Measurements from ENCODE around the gene LNPK. TPM values are rescaled to one million over a fixed set of nuclear protein-coding genes. Genes with fewer than 3 reads are reported as not detected.
"Not testable (repeated sequence)": the region's sequence is repeated elsewhere in the genome, so short reads cannot be mapped to it uniquely, and the experiment has no call there.

LNPK gene
- polyA plus RNA-seq, 1 donor (not counting 4 experiments of a cell fraction or from before 2014, with no cell fraction given) = 32.1 TPM

GRCh38 chr2:175914846-175915245 lies 87.2 kb downstream of the LNPK start:
- no peaks in the 10 kb centered on the region for H4K20me1 ChIP-seq (ENCODE audit: control insufficient read depth, extremely low read depth, insufficient read depth, low read length)
- dilution Hi-C loops (cut with MboI; ENCODE audit: extremely low pct_ligation_motif_present, low sequenced_read_pairs) = no loop called here
- H3K79me2 ChIP-seq (ENCODE audit: control insufficient read depth, insufficient read depth, low read length) = no peaks in the 10 kb centered on the region
- no peaks in the 10 kb centered on the region for H3K9me3 ChIP-seq (ENCODE audit: control insufficient read depth, low read depth, low read length)
- H3K4me1 ChIP-seq (ENCODE audit: control insufficient read depth, extremely low read depth, insufficient read depth, low read length) = no peaks in the 10 kb centered on the region
- no peak for TF ChIP-seq EZH2 (IDR thresholded peaks at IDR 0.05; ENCODE audit: low read length)
- TF ChIP-seq, protein P1, sequence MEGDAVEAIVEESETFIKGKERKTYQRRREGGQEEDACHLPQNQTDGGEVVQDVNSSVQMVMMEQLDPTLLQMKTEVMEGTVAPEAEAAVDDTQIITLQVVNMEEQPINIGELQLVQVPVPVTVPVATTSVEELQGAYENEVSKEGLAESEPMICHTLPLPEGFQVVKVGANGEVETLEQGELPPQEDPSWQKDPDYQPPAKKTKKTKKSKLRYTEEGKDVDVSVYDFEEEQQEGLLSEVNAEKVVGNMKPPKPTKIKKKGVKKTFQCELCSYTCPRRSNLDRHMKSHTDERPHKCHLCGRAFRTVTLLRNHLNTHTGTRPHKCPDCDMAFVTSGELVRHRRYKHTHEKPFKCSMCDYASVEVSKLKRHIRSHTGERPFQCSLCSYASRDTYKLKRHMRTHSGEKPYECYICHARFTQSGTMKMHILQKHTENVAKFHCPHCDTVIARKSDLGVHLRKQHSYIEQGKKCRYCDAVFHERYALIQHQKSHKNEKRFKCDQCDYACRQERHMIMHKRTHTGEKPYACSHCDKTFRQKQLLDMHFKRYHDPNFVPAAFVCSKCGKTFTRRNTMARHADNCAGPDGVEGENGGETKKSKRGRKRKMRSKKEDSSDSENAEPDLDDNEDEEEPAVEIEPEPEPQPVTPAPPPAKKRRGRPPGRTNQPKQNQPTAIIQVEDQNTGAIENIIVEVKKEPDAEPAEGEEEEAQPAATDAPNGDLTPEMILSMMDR (optimal IDR thresholded peaks at IDR 0.05 in 1 of 3, IDR thresholded peaks at IDR 0.05 in 1 of 3, conservative IDR thresholded peaks at IDR 0.05 in 1 of 3; ENCODE audit: extremely low read depth in 1 of 3, insufficient read depth in 2 of 3, low read length in 3 of 3) = no peak
- no peak overlapping the region for H3K4me3 ChIP-seq (ENCODE audit: control insufficient read depth in 2 of 3, extremely low read depth in 1 of 3, insufficient read depth in 2 of 3, low read depth in 1 of 3, low read length in 3 of 3)
- DNase-seq (ENCODE audit: low read depth, low spot score) (no peak), FAIRE-seq (no peak)
- no peaks in the 10 kb centered on the region for H3K27me3 ChIP-seq (ENCODE audit: control insufficient read depth, extremely low read depth, insufficient read depth, low read length)
- H3K4me2 ChIP-seq (ENCODE audit: control insufficient read depth, extremely low read depth, insufficient read depth, low read depth, low read length) = no peak overlapping the region
- H3K27ac ChIP-seq (ENCODE audit: control insufficient read depth, insufficient read depth, low read length) = no peak overlapping the region
- H2AFZ ChIP-seq (ENCODE audit: control insufficient read depth, low read length) = no peak overlapping the region
- no peaks in the 10 kb centered on the region for H3K36me3 ChIP-seq (ENCODE audit: control insufficient read depth in 2 of 2, extremely low read depth in 1 of 2, insufficient read depth in 2 of 2, low read length in 2 of 2)
- no peaks in the 10 kb centered on the region for H3K9me1 ChIP-seq (ENCODE audit: control insufficient read depth, extremely low read depth, insufficient read depth, low read length)
- H3K9ac ChIP-seq (ENCODE audit: control insufficient read depth, extremely low read depth, insufficient read depth, low read length) = no peak overlapping the region

- H3K4me3 ChIP-seq (ENCODE audit: control insufficient read depth in 2 of 3, extremely low read depth in 1 of 3, insufficient read depth in 2 of 3, low read depth in 1 of 3, low read length in 3 of 3); H3K9ac ChIP-seq (ENCODE audit: control insufficient read depth, extremely low read depth, insufficient read depth, low read length); H3K27me3 ChIP-seq (ENCODE audit: control insufficient read depth, extremely low read depth, insufficient read depth, low read length); H3K4me1 ChIP-seq (ENCODE audit: control insufficient read depth, extremely low read depth, insufficient read depth, low read length); FAIRE-seq; H3K36me3 ChIP-seq (ENCODE audit: control insufficient read depth in 2 of 2, extremely low read depth in 1 of 2, insufficient read depth in 2 of 2, low read length in 2 of 2); H4K20me1 ChIP-seq (ENCODE audit: control insufficient read depth, extremely low read depth, insufficient read depth, low read length); H3K9me3 ChIP-seq (ENCODE audit: control insufficient read depth, low read depth, low read length); H2AFZ ChIP-seq (ENCODE audit: control insufficient read depth, low read length); H3K4me2 ChIP-seq (ENCODE audit: control insufficient read depth, extremely low read depth, insufficient read depth, low read depth, low read length); DNase-seq (ENCODE audit: low read depth, low spot score); H3K27ac ChIP-seq (ENCODE audit: control insufficient read depth, insufficient read depth, low read length); H3K9me1 ChIP-seq (ENCODE audit: control insufficient read depth, extremely low read depth, insufficient read depth, low read length); H3K79me2 ChIP-seq (ENCODE audit: control insufficient read depth, insufficient read depth, low read length); dilution Hi-C loops (cut with MboI; ENCODE audit: extremely low pct_ligation_motif_present, low sequenced_read_pairs): not testable (repeated sequence)
Observed at GRCh38 chr2:175913849-175914743, 88.0 kb downstream of the LNPK start.

- FAIRE-seq; H3K27ac ChIP-seq (ENCODE audit: control insufficient read depth, insufficient read depth, low read length); H3K79me2 ChIP-seq (ENCODE audit: control insufficient read depth, insufficient read depth, low read length); DNase-seq (ENCODE audit: low read depth, low spot score); H3K9me1 ChIP-seq (ENCODE audit: control insufficient read depth, extremely low read depth, insufficient read depth, low read length); H3K36me3 ChIP-seq (ENCODE audit: control insufficient read depth in 2 of 2, extremely low read depth in 1 of 2, insufficient read depth in 2 of 2, low read length in 2 of 2); dilution Hi-C loops (cut with MboI; ENCODE audit: extremely low pct_ligation_motif_present, low sequenced_read_pairs); H3K4me1 ChIP-seq (ENCODE audit: control insufficient read depth, extremely low read depth, insufficient read depth, low read length); H3K27me3 ChIP-seq (ENCODE audit: control insufficient read depth, extremely low read depth, insufficient read depth, low read length); H4K20me1 ChIP-seq (ENCODE audit: control insufficient read depth, extremely low read depth, insufficient read depth, low read length); H3K9ac ChIP-seq (ENCODE audit: control insufficient read depth, extremely low read depth, insufficient read depth, low read length); H3K4me3 ChIP-seq (ENCODE audit: control insufficient read depth in 2 of 3, extremely low read depth in 1 of 3, insufficient read depth in 2 of 3, low read depth in 1 of 3, low read length in 3 of 3); H3K4me2 ChIP-seq (ENCODE audit: control insufficient read depth, extremely low read depth, insufficient read depth, low read depth, low read length); H3K9me3 ChIP-seq (ENCODE audit: control insufficient read depth, low read depth, low read length); H2AFZ ChIP-seq (ENCODE audit: control insufficient read depth, low read length): not testable (repeated sequence)
Observed at GRCh38 chr2:175913267-175913666, 88.8 kb downstream of the LNPK start.

Data from keratinocyte (primary cell).